ENCODE data around the gene UBE2E3. TPM values are rescaled to one million over a fixed set of nuclear protein-coding genes. Genes with fewer than 3 reads are reported as not detected.

Gene UBE2E3
- total RNA-seq, 2 donors from 2014 or later = 43.1 to 52.5 TPM

DNA sequence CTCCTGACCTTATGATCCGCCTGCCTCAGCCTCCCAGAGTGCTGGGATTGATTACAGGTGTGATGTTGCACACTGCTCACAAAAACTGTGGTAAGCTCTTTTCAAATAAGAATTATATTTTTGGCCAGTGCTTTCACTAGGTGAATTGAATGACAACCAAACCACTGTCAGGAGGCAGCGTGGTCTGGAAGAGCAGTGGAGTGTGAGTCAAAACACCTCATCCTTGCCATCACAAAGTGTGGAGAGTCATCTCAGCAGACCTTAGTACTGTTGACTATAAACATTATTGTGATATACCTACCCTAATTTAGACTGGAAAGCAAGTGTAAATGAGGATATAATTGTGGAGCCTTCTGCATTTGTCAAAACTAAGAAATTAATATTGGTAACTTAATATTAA lies 61.3 kb downstream of the UBE2E3 start:
- intact Hi-C loops (cut with DNase I) = no loop called here

GRCh38 chr2:181042706-181043105 lies 62.3 kb downstream of the UBE2E3 start:
- H3K36me3 ChIP-seq = no peaks in the 10 kb centered on the region
- H3K4me1 ChIP-seq = no peaks in the 10 kb centered on the region
- no peak overlapping the region for H3K4me3 ChIP-seq
- H3K9me3 ChIP-seq = no peaks in the 10 kb centered on the region
- no peak overlapping the region for H3K9ac ChIP-seq (ENCODE audit: low read depth in 2 of 2, low read length in 2 of 2)
- H3K27me3 ChIP-seq = no peaks in the 10 kb centered on the region
- DNase-seq = no peak
- no peak for TF ChIP-seq CTCF (IDR thresholded peaks at IDR 0.05)
- intact Hi-C loops (cut with DNase I) = no loop called here
- no peak overlapping the region for H3K27ac ChIP-seq

More for the DNA sequence above, 61.3 kb downstream of the UBE2E3 start:
- DNase-seq = no peak
- Histone ChIP-seq H3K36me3 (no peaks in the 10 kb centered on the region), H3K27ac (no peak overlapping the region), H3K9me3 (no peaks in the 10 kb centered on the region), H3K9ac (ENCODE audit: low read depth in 2 of 2, low read length in 2 of 2) (no peak overlapping the region), H3K27me3 (no peaks in the 10 kb centered on the region), H3K4me1 (no peaks in the 10 kb centered on the region), H3K4me3 (no peak overlapping the region)
- no peak for TF ChIP-seq CTCF (IDR thresholded peaks at IDR 0.05)

DNA sequence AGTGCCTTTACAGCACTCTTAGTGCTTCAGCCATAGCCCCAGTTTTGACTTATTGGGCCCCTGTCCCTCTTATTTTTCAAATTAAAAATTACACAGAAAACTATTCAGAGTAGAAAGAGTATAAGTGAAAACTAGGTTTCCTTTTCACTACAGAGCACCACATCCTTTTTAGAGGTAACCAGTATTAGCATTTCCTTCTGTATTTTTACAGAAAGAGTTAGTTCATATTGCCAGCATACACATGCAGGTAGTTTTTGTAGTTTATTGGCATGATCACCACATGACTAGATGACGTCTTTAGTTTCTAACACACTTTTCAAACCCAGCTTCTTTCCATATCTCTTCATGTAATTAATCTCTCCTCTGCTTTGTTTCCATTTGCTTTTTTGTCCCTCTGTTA lies 66.4 kb downstream of the UBE2E3 start:
- Histone ChIP-seq H3K9me3 (no peaks in the 10 kb centered on the region), H3K27me3 (no peaks in the 10 kb centered on the region), H3K9ac (ENCODE audit: low read depth in 2 of 2, low read length in 2 of 2) (no peak overlapping the region), H3K36me3 (no peaks in the 10 kb centered on the region), H3K4me3 (no peak overlapping the region), H3K4me1 (no peaks in the 10 kb centered on the region), H3K27ac (no peak overlapping the region)
- intact Hi-C loops (cut with DNase I) = no loop called here
- TF ChIP-seq CTCF (IDR thresholded peaks at IDR 0.05) = no peak
- no peak for DNase-seq

GRCh38 chr2:181047829-181048228 lies 67.4 kb downstream of the UBE2E3 start:
- Histone ChIP-seq H3K27me3 (no peaks in the 10 kb centered on the region), H3K4me3 (no peak overlapping the region), H3K36me3 (no peaks in the 10 kb centered on the region), H3K4me1 (no peaks in the 10 kb centered on the region), H3K27ac (no peak overlapping the region), H3K9me3 (no peaks in the 10 kb centered on the region), H3K9ac (ENCODE audit: low read depth in 2 of 2, low read length in 2 of 2) (no peak overlapping the region)
- no peak for TF ChIP-seq CTCF (IDR thresholded peaks at IDR 0.05)
- intact Hi-C loops (cut with DNase I) = no loop called here
- no peak for DNase-seq

DNA sequence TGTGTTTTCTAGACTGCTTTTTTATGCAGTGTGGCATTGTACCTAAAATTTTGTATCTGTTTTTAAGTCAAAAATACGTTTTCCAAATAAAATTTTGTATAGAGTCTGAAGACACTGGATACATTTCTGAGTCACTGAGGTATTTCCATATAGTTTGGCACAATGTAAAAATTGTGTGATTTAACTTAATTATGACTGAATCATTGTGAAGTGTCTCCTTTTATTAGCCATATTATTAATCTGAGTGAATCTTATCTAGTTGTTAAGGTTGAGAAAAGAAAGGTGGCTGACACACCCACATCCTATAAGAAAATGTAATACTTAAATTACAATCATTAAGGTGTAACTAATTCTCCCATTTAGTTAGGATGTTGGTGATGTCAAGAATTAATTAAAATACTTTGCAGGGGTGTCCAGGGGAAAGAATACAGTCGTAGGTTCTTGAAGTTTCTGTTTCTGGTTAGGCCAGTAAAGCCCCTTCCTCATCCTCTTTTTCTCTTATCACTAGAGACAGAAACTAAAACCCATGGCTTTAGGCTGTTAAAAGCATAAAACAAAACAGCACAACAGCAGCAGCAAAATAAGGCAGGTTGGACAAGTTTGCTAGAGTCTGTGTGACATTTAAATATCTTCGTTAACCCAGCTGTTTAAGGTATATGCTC lies 71.6 kb downstream of the UBE2E3 start:
- Histone ChIP-seq H3K9ac (ENCODE audit: low read depth in 2 of 2, low read length in 2 of 2) (no peak overlapping the region), H3K36me3 (no peaks in the 10 kb centered on the region), H3K4me1 (no peaks in the 10 kb centered on the region), H3K27ac (no peak overlapping the region), H3K4me3 (no peak overlapping the region), H3K27me3 (no peaks in the 10 kb centered on the region), H3K9me3 (no peaks in the 10 kb centered on the region)
- TF ChIP-seq CTCF (IDR thresholded peaks at IDR 0.05) = no peak
- intact Hi-C loops (cut with DNase I) = loop anchor here (10.0 kb wide), 2 partner anchors 447 to 807 kb away; no protein-coding TSS in a partner anchor
- DNase-seq = no peak
